ENCODE measurements around the gene C9orf43. TPM values are rescaled to one million over a fixed set of nuclear protein-coding genes. Genes with fewer than 3 reads are reported as not detected.
"Not testable (repeated sequence)": the region's sequence is repeated elsewhere in the genome, so short reads cannot be mapped to it uniquely, and the experiment has no call there.

The C9orf43 gene
- total RNA-seq, 1 donor from 2014 or later = 0.27 TPM

DNA sequence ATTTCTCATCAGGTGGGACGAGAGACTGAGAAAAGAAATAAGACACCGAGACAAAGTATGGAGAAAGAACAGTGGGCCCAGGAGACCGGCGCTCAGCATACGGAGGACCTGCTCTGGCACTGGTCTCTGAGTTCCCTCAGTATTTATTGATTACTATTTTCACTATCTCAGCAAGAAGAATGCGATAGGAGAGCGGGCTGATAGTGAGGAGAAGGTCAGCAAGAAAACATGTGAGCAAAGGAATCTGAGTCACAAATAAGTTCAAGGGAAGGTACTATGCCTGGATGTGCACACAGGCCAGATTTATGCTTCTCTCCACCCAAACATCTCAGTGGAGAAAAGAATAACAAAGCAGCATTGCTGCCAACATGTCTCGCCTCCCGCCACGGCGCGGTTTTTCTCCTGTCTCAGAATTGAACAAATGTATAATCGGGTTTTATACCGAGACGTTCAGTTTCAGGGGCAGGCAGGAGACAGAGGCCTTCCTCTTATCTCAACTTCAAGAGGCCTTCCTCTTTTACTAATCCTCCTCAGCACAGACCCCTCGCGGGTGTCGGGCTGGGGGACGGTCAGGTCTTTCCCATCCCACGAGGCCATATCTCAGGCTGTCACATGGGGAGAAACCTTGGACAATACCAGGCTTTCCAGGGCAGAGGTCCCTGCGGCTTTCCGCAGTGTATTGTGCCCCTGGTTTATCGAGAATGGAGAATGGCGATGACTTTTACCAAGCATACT, 31.3 kb upstream of the C9orf43 start:
- DNase-seq; ATAC-seq (ENCODE audit: poor library complexity); intact Hi-C loops (cut with DNase I): not testable (repeated sequence)

DNA sequence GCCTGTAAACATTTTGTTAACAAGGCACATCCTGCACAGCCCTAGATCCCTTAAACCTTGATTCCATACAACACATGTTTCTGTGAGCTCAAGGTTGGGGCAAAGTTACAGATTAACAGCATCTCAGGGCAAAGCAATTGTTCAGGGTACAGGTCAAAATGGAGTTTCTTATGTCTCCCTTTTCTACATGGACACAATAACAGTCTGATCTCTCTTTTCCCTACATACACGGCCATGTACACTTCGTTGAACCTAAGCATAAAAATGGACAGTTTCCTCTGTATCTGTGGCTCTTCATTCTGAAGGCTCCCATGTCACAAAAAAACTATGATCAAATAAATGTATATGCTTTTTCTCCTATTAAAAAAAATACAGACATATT, 30.7 kb upstream of the C9orf43 start:
- DNase-seq; ATAC-seq (ENCODE audit: poor library complexity); intact Hi-C loops (cut with DNase I): not testable (repeated sequence)

DNA sequence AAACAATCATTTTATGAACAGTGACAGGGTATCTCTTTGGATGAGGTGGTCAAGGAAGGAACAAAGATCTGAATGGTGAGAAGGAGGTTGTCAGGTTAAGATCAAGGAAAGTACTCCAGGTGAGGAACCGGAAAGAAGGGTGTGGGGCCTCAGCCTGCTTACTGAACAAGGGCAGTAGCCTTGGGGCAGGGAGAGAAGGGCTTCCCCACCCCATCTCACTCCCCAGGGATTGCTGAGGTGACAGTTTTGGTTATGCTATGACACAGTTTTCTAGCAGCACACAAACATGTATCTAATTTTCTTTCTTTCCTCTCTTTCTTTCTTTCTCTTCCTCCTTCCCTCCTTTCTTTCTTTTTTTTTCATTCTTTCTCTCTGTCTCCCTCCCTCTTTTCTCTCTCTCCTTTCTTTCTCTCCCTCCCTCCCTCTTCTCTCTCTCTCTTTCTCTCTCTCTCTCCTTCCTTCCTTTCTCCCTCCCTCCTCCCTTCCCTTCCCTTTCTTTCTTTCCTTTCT, 29.6 kb upstream of the C9orf43 start:
- DNase-seq (no peak), ATAC-seq (ENCODE audit: poor library complexity) (no peak)
- intact Hi-C loops (cut with DNase I) = no loop called here

DNA sequence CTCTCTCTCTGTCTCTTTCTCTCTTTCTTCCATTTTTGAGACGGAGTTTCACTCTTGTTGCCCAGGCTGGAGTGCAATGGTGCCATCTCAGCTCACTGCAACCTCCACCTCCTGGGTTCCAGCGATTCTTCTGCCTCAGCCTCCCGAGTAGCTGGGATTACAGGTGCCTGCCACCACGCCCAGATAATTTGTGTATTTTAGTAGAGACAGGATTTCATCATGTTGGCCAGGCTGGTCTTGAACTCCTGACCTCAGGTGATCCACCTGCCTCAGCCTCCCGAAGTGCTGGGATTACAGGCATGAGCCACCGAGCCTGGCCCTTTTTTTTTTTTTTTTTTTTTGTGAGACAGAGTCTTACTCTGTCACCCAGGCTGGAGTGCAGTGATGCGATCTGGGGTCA, 29.1 kb upstream of the C9orf43 start:
- ATAC-seq (ENCODE audit: poor library complexity) = not testable (repeated sequence)

DNA sequence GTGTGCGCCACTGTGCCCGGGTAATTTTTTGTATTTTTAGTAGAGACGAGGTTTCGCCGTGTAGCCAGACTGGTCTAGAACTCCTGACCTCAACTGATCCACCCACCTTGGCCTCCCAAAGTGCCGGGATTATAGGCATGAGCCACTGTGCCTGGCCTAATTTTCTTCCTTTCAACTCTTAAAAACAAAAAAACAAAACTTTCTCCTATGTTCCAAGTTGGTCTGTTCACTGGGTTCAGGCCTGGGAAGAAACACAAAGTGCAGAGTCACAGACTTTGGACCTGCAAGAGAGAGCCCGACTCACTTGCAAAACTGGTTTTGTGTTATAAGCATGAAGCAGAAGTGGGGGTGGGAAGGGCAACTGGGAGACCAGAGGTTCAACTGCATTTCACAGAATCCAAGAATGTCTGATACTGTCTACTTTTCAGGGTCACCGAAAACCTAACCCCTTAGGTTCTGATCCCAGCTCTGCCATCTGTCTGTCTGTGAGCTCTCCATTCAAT, 28.6 kb upstream of the C9orf43 start:
- DNase-seq = no peak
- intact Hi-C loops (cut with DNase I) = no loop called here
- no peak for ATAC-seq (ENCODE audit: poor library complexity)

More for the DNA sequence above, 29.1 kb upstream of the C9orf43 start:
- DNase-seq; intact Hi-C loops (cut with DNase I): not testable (repeated sequence)

DNA sequence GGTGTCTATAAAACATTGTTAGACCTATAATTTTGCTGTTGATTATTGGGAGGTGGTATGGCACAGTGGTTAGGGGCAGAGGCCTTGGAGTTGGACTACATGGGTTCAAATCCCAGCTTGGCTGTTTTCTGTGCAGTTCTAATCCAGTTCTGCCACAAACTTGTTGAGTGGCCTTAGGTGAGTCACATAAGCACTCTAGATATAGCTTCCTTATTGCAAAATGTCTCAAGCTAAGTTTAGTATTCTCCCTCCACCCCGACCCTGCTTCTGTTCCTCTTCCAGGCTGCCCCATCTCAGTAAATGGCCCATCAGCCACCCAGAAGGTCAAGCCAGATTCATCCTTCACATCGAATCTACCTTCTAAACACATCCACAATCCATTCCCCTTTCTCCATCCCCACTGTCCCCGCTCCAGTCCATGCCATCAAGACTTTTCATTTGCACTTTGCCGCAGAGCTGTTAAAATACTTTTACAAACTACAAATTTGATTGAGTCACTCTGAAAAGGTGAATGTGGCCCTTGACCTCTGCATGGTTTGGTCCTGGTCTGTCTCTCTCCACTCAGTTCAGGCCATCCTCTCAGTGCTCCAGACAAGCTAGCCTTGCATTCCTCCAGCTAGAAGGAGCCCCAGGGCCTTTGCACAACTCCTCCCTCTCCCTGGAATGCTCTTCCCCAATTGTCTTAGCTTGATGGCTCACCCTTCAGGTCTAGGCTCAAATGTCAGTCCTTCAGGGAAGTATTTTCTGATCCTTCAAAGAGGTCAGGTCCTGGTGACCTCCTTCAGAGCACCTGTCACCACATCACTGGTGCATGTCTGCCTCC, 23.8 kb upstream of the C9orf43 start:
- DNase-seq = no peak
- ATAC-seq (ENCODE audit: poor library complexity) = no peak
- intact Hi-C loops (cut with DNase I) = no loop called here

DNA sequence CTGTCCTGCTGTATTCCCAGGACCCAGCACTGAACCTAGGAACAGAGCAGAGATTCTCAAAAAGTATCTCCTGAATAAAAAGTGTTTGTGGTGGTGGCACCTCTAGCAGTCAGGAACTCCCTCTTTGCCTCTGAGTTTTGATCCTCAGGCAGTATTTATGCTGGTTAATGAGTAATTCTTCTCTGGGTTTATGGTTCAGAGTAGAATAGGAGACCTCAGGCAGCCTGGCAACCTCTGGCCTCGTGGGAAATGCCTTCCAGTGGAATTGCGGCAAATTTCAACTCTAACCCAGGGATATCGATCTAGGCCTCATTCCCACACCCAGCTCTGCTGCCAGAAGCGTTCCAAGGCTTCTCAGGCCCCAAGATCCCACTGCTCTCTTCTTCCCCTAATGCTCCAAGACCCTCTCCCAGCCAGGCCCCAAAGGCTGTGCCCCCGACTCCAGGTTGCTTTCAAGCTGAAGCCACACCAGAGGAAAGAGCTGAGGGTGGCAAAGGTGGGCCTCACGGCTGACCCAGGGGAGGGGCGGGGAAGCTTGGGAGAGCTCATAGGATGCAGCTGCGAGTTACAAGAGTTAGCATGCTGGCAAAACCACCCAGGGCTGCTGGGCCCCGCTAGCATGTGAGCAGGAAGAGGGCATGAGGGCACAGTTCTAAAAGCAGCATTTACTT, 22.9 kb upstream of the C9orf43 start:
- ATAC-seq (ENCODE audit: poor library complexity) = no peak
- intact Hi-C loops (cut with DNase I) = no loop called here

DNA sequence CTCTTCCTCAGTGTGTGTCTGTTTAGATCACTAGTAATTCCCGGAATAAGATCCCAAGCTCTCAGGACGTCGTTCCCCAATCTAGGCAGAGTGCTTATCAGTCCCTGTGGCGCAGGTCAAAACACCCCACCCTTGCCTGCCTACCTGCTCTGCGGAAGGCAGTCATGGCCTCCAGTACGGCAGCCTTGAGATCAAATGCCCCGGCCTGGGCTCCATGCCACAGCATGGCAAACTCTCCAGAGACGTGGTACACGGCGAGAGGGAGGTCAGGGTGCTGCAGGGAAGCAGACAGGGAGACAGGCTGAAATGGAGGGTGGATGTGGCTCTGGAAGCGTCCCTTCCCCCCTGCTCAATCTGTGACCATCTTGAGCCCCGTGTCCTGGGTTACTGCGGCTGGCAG, 21.7 kb upstream of the C9orf43 start:
- ATAC-seq (ENCODE audit: poor library complexity) = peak; percentile 16
- DNase-seq = no peak
- intact Hi-C loops (cut with DNase I) = no loop called here

More for the DNA sequence above, 22.9 kb upstream of the C9orf43 start:
- DNase-seq = no peak

DNA sequence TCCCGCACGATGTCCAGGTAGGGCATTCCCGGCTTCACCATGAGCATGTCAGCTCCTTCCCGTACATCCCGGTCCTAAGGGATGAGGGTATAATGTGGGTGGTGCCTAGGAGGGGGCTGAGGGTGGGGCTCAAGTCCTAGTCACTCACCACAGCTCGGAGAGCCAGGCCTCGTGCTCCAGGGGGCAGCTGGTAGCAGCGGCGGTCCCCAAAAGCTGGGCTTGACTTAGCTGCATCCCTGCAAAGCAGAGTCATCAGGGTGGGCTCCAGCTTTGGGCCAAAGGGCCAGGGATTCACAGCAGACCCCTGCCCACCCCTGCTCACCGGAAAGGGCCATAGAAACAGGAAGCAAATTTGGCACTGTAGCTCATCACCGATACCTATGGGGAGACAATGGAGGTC, 21.1 kb upstream of the C9orf43 start:
- intact Hi-C loops (cut with DNase I) = no loop called here
- no peak for ATAC-seq (ENCODE audit: poor library complexity)

DNA sequence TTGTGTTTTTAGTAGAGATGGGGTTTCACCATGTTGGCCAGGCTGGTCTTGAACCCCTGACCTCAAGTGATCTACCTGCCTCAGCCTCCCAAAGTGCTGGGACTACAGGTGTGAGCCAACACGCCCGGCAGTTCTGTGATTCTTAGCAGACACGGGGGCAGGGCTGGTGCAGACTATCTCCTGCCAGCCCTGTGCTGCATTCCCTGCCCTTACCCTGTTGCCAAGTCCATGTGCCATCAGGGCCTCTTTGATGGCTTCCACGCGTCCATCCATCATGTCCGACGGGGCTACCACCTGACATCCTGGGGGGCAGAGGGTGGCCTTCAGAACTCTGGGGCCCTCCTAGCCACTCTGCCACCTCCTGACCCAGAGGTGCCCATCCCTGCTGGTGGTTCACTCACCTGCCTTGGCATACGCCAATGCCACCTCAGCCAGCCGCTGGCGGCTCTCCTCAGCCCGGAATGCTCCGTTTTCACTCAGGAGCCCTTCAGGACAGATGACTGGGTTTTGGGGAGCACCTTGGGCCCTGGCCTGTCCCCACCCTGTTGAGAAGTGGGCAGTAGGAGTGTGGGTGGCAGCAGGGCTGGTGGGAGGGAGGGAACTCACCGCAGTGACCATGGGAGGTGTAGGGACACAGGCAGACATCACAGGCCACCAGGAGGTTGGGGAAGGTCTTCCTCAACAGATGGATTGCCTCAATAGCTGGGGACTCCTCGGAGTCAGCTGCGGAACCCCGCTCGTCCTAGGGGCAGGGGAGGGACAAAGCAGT, 20.2 kb upstream of the C9orf43 start:
- DNase-seq (no peak), ATAC-seq (ENCODE audit: poor library complexity) (no peak)
- intact Hi-C loops (cut with DNase I) = no loop called here

More for the DNA sequence above, 21.1 kb upstream of the C9orf43 start:
- no peak for DNase-seq

DNA sequence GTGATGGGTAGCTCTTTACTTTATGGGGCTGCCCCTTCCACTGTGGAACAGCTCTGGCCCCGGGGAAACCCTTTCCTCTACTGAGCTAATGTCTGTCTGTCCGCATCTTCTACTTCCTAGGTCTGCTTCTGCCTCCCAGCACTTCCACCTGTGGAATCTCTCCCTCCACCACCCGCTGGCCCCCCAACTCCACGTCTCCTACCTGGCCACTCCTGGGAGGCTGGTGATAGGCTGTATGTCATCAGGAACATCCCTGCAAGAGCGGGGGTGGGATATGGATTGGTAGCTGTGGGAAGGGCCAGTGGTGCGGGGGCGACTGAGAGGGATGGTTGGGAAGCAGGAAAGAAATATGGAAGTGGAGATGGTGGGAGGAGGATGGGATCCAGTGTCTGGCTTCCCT, 18.6 kb upstream of the C9orf43 start:
- intact Hi-C loops (cut with DNase I) = no loop called here
- DNase-seq (no peak), ATAC-seq (ENCODE audit: poor library complexity) (no peak)

DNA sequence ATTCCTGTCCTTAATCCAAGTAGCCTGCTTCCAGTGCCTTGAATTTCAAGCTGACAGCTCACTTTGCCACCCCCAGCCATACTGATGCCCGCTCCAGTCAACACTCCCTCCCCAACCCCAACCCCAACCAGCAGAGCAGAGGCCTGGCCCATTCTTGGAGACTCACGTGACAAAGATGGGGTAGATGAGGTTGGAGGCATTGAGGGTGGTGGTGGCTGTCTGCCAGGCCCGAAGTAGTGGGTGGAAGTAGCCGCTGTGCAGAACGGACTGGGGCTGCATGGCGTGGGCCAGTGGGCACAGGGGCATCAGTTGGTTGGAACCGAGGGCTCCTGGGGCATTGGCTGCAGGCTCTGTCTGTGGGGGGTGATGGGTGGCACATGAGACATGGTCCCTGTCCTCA, 17.3 kb upstream of the C9orf43 start:
- intact Hi-C loops (cut with DNase I) = no loop called here
- no peak for DNase-seq
- ATAC-seq (ENCODE audit: poor library complexity) = no peak

DNA sequence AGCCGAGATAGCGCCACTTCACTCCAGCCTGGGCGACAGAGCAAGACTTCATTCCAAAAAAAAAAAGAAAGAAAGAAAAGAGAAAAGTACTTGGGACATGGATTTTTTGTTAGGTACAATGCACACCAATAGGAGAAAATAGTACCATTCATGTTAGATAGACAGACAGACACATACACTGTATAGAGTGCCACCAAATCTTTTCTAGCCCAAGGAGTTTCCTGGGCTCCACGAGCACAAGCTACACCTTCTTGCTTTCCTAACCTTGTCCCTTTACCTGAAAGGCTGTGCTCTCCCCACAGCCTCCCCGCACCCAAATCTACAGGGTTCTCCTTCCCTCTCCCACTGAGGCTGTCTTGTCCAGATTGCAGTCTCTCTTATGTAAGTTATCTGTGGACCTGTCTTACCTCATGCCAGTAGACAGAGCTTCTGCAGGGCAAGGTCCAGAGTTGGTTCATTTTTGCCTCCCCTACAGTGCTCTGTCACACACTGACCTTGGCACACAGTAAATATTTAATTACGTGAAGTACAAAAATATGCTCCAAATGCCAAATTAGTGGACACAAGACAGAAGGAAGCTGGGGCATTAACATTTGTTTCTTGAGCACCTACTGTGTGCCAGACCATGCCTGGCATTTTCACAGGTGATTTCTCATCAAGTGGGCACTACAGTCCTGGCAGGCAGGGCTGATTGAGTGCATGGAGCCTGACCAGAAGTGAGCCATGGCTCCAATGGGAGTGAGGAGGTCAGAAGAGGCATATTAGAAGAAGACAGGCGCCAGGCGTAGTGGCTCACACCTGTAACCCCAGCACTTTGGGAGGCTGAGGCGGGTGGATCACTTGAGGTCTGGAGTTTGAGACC, 15.3 kb upstream of the C9orf43 start:
- no peak for DNase-seq
- ATAC-seq (ENCODE audit: poor library complexity) = no peak
- intact Hi-C loops (cut with DNase I) = no loop called here

DNA sequence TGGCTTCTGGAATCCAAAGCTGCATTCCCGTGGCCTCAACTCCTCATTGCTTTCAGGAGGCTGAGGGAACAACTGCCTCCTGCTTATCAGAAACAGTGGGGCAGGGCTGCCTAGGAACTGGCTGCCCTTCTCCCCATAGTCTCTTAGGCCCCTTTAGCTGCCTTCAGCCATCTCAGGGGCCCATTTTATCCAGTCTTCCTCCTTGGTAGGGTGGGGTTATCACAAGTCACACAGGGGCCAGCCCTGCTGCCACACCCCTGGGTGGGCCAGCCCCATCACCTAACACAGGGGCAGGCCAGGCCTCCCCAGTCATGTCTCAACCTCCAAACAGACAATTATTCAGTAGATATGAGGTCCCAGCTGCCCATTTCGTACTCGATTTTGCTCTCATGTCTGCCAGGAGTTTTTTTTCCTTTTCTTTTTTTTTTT, 13.3 kb upstream of the C9orf43 start:
- ATAC-seq (ENCODE audit: poor library complexity) (no peak), DNase-seq (no peak)
- intact Hi-C loops (cut with DNase I) = no loop called here

DNA sequence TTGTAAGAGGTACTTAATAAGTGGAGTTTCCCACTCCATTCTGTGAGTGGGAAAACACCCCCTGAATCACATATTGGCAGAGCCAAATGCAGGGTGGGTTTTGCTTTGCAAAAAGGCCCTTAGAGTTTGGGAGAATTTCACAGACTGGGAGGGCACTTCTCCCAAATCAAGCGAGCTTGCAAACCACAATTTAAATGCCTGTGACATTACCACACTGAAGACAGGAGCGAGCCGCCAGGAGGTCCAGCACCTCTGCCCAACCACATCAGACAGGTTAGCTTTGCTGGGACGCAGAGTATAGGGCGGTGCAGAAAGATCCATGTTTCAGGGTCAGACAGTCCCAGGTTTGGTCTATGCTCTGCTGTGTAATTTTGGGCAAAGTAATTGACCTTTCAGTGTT, 11.8 kb upstream of the C9orf43 start:
- intact Hi-C loops (cut with DNase I) = no loop called here
- DNase-seq = no peak
- no peak for ATAC-seq (ENCODE audit: poor library complexity)

DNA sequence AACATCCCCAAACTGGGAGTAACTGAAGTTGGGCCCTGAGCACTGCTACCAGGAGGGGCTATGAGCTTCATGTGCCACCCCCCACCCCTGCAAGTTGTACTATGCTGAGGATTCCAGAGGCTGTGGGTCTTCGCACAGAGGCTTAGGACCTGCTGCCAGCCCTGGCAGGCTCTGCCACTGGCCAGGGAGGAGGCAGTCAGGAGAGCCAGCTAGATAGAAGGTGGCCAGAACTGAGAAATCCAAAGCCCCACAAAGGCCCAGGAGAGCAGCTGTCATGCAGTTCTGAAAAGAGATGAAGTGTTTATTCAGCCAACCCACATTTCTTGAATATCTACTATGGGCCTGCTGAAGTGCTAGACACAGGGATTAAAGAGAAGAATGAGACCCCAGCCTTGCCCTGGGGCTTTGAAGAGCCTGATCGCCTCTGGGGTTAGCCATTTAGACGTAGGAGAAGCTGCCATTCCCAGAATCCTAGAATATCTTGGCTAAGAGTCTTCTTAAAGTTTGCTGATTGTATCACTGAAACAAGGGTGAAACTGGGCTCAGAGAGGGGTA, 10.8 kb upstream of the C9orf43 start:
- DNase-seq = no peak
- peak; percentile 19 for ATAC-seq (ENCODE audit: poor library complexity)
- intact Hi-C loops (cut with DNase I) = no loop called here
